ENCODE measurements around the gene DLG1. TPM values are rescaled to one million over a fixed set of nuclear protein-coding genes. Genes with fewer than 3 reads are reported as not detected.

The DLG1 gene
- total RNA-seq, 2 donors from 2014 or later = 115 to 124 TPM

GRCh38 chr3:197168606-197169005 is 129.8 kb downstream of the DLG1 start:
- no peak for TF ChIP-seq CTCF (IDR thresholded peaks at IDR 0.05)
- no peaks in the 10 kb centered on the region for H3K9me3 ChIP-seq
- H3K9ac ChIP-seq (ENCODE audit: low read depth in 2 of 2, low read length in 2 of 2) = no peak overlapping the region
- H3K27ac ChIP-seq = no peak overlapping the region
- no peaks in the 10 kb centered on the region for H3K36me3 ChIP-seq
- intact Hi-C loops (cut with DNase I) = no loop called here
- no peaks in the 10 kb centered on the region for H3K27me3 ChIP-seq
- H3K4me3 ChIP-seq = no peak overlapping the region
- no peak for DNase-seq
- no peaks in the 10 kb centered on the region for H3K4me1 ChIP-seq

GRCh38 chr3:197168063-197168462 is 130.3 kb downstream of the DLG1 start:
- intact Hi-C loops (cut with DNase I) = no loop called here
- no peaks in the 10 kb centered on the region for H3K4me1 ChIP-seq
- H3K27ac ChIP-seq = no peak overlapping the region
- H3K36me3 ChIP-seq = no peaks in the 10 kb centered on the region
- H3K27me3 ChIP-seq = no peaks in the 10 kb centered on the region
- H3K9me3 ChIP-seq = no peaks in the 10 kb centered on the region
- no peak overlapping the region for H3K4me3 ChIP-seq
- no peak for TF ChIP-seq CTCF (IDR thresholded peaks at IDR 0.05)
- no peak overlapping the region for H3K9ac ChIP-seq (ENCODE audit: low read depth in 2 of 2, low read length in 2 of 2)
- DNase-seq = no peak

GRCh38 chr3:197167549-197167948 is 130.9 kb downstream of the DLG1 start:
- intact Hi-C loops (cut with DNase I) = no loop called here
- no peak for TF ChIP-seq CTCF (IDR thresholded peaks at IDR 0.05)
- H3K27me3 ChIP-seq = no peaks in the 10 kb centered on the region
- no peak overlapping the region for H3K9ac ChIP-seq (ENCODE audit: low read depth in 2 of 2, low read length in 2 of 2)
- H3K27ac ChIP-seq = no peak overlapping the region
- no peaks in the 10 kb centered on the region for H3K9me3 ChIP-seq
- no peak overlapping the region for H3K4me3 ChIP-seq
- no peak for DNase-seq
- no peaks in the 10 kb centered on the region for H3K4me1 ChIP-seq
- H3K36me3 ChIP-seq = no peaks in the 10 kb centered on the region

- no peak for DNase-seq
- Histone ChIP-seq H3K4me3 (no peak overlapping the region), H3K27ac (no peak overlapping the region), H3K4me1 (no peaks in the 10 kb centered on the region), H3K9me3 (no peaks in the 10 kb centered on the region), H3K36me3 (no peaks in the 10 kb centered on the region), H3K9ac (ENCODE audit: low read depth in 2 of 2, low read length in 2 of 2) (no peak overlapping the region), H3K27me3 (no peaks in the 10 kb centered on the region)
- intact Hi-C loops (cut with DNase I) = no loop called here
- no peak for TF ChIP-seq CTCF (IDR thresholded peaks at IDR 0.05)
These were observed 132.5 kb downstream of the DLG1 start for GRCh38 chr3:197165890-197166289.

GRCh38 chr3:197155046-197155445 is 143.4 kb downstream of the DLG1 start:
- no peak for TF ChIP-seq CTCF (IDR thresholded peaks at IDR 0.05)
- H3K4me3 ChIP-seq = no peak overlapping the region
- no peaks in the 10 kb centered on the region for H3K4me1 ChIP-seq
- no peak overlapping the region for H3K27ac ChIP-seq
- no peaks in the 10 kb centered on the region for H3K9me3 ChIP-seq
- no peak overlapping the region for H3K9ac ChIP-seq (ENCODE audit: low read depth in 2 of 2, low read length in 2 of 2)
- H3K36me3 ChIP-seq = no peaks in the 10 kb centered on the region
- intact Hi-C loops (cut with DNase I) = no loop called here
- H3K27me3 ChIP-seq = no peaks in the 10 kb centered on the region
- DNase-seq = no peak

GRCh38 chr3:197151580-197151979 is 146.8 kb downstream of the DLG1 start:
- intact Hi-C loops (cut with DNase I) = no loop called here

More at GRCh38 chr3:197151580-197151979, 146.8 kb downstream of the DLG1 start:
- no peak for TF ChIP-seq CTCF (IDR thresholded peaks at IDR 0.05)
- no peaks in the 10 kb centered on the region for H3K4me1 ChIP-seq
- no peaks in the 10 kb centered on the region for H3K9me3 ChIP-seq
- H3K27ac ChIP-seq = no peak overlapping the region
- no peak overlapping the region for H3K4me3 ChIP-seq
- H3K36me3 ChIP-seq = no peaks in the 10 kb centered on the region
- no peaks in the 10 kb centered on the region for H3K27me3 ChIP-seq
- no peak for DNase-seq
- H3K9ac ChIP-seq (ENCODE audit: low read depth in 2 of 2, low read length in 2 of 2) = no peak overlapping the region
